GM23338 (cell line): ENCODE measurements around the gene FAM219A. TPM values are rescaled to one million over a fixed set of nuclear protein-coding genes. Genes with fewer than 3 reads are reported as not detected.

Experiments
- ATAC-seq: fragments of 200-7000 bp; cut with Tn5 transposase; 3 replicates; pipeline ENCODE4 v1.9.1; 2020
- DNase-seq: peaks from one replicate; pipeline ENCODE4 v3.0.0-alpha.2; 2015; ENCODE audit warnings: low spot score
- H2AFZ ChIP-seq: fragments of 200-600 bp; sonication (generic); 2 replicates; pipeline ENCODE4 v1.8.0; 2016; ENCODE audit warnings: antibody characterized with exemption, mild to moderate bottlenecking, moderate library complexity
- H3F3A ChIP-seq: fragments of 200-600 bp; sonication (generic); replicated peaks from 2 replicates; pipeline ENCODE4 v1.8.0; 2017; ENCODE audit warnings: antibody characterized with exemption, mixed run types, low read depth
- H3K27ac ChIP-seq: fragments of 200-600 bp; sonication (generic); 2 replicates; pipeline ENCODE4 v1.6.1; 2016; ENCODE audit warnings: low read depth
- H3K27me3 ChIP-seq: fragments of 200-600 bp; sonication (generic); 2 replicates; pipeline ENCODE4 v1.8.0; 2016; ENCODE audit warnings: mild to moderate bottlenecking, mixed run types, moderate library complexity; ENCODE audit not compliant: insufficient read depth
- H3K36me3 ChIP-seq: fragments of 200-600 bp; sonication (generic); 2 replicates; pipeline ENCODE4 v1.8.0; 2016; ENCODE audit warnings: mild to moderate bottlenecking; ENCODE audit not compliant: insufficient read depth
- H3K4me1 ChIP-seq: fragments of 200-600 bp; sonication (generic); 2 replicates; pipeline ENCODE4 v1.8.0; 2016; ENCODE audit warnings: mild to moderate bottlenecking, moderate library complexity; ENCODE audit not compliant: insufficient read depth
- H3K4me2 ChIP-seq: fragments of 200-600 bp; sonication (generic); 2 replicates; pipeline ENCODE4 v1.7.1; 2017; ENCODE audit warnings: mixed run types
- H3K4me3 ChIP-seq: fragments of 200-600 bp; sonication (generic); 2 replicates; pipeline ENCODE4 v1.6.1; 2016; ENCODE audit warnings: mixed run types
- H3K79me2 ChIP-seq: fragments of 200-600 bp; sonication (generic); replicated peaks from 2 replicates; pipeline ENCODE4 v1.8.0; 2017; ENCODE audit warnings: mild to moderate bottlenecking; ENCODE audit not compliant: insufficient read depth
- H3K9me2 ChIP-seq: fragments of 200-600 bp; sonication (generic); 2 replicates; pipeline ENCODE4 v1.8.0; 2017; ENCODE audit not compliant: insufficient read depth
- H4K20me1 ChIP-seq: fragments of 200-600 bp; sonication (generic); replicated peaks from 2 replicates; pipeline ENCODE4 v1.8.0; 2017; ENCODE audit warnings: mild to moderate bottlenecking; ENCODE audit not compliant: insufficient read depth
- H3K27ac Mint-ChIP-seq: 2 replicates; pipeline ENCODE4 v1.8.0; 2020; ENCODE audit warnings: inconsistent platforms, mild to moderate bottlenecking, moderate library complexity, mixed read lengths
- H3K27me3 Mint-ChIP-seq: 3 replicates; pipeline ENCODE4 v1.8.0; 2022; ENCODE audit warnings: low read depth, mild to moderate bottlenecking, moderate library complexity, mixed read lengths, inconsistent platforms; ENCODE audit not compliant: insufficient read depth, poor library complexity
- H3K36me3 Mint-ChIP-seq: 3 replicates; pipeline ENCODE4 v1.8.0; 2021; ENCODE audit warnings: low read depth, mild to moderate bottlenecking, inconsistent platforms, moderate library complexity, mixed read lengths
- H3K4me1 Mint-ChIP-seq: 3 replicates; pipeline ENCODE4 v1.8.0; 2020; ENCODE audit warnings: mild to moderate bottlenecking, inconsistent platforms, mixed read lengths
- H3K4me3 Mint-ChIP-seq: 3 replicates; pipeline ENCODE4 v1.8.0; 2021; ENCODE audit warnings: moderate library complexity, mild to moderate bottlenecking, inconsistent platforms, mixed read lengths
- H3K9me3 Mint-ChIP-seq: 3 replicates; pipeline ENCODE4 v1.8.0; 2020; ENCODE audit warnings: moderate library complexity, mild to moderate bottlenecking, inconsistent platforms, mixed read lengths
- CREB1 ChIP-seq: fragments of 250-450 bp; sonication (Bioruptor Pico); IDR thresholded peaks from 2 replicates; pipeline ENCODE4 v1.5.0; 2020; ENCODE audit warnings: low read depth, mild to moderate bottlenecking, moderate library complexity
- CTCF ChIP-seq, 2 experiments: fragments of 200-600 bp in 1 of 2; sonication (generic) in 1 of 2; conservative IDR thresholded peaks; 2 replicates each; pipeline versions ENCODE4 v1.5.1 to v1.6.1; 2016 to 2017; ENCODE audit warnings: antibody characterized with exemption in 2 of 2, low read depth in 2 of 2, mild to moderate bottlenecking in 2 of 2, moderate library complexity in 1 of 2
- ETS1 ChIP-seq: IDR thresholded peaks from 2 replicates; pipeline ENCODE4 v1.6.1; 2016; ENCODE audit warnings: antibody characterized with exemption
- EZH2 ChIP-seq: fragments of 200-600 bp; sonication (generic); IDR thresholded peaks from one replicate; pipeline ENCODE4 v1.8.0; 2017; ENCODE audit warnings: antibody characterized with exemption, mild to moderate bottlenecking, low read depth; ENCODE audit not compliant: unreplicated experiment
- EZH2phosphoT487 ChIP-seq: fragments of 200-600 bp; sonication (generic); IDR thresholded peaks from one replicate; pipeline ENCODE4 v1.8.1; 2018; ENCODE audit warnings: antibody characterized with exemption; ENCODE audit not compliant: unreplicated experiment
- JUNB ChIP-seq: IDR thresholded peaks from one replicate; pipeline ENCODE4 v1.6.1; 2016; ENCODE audit warnings: antibody characterized with exemption; ENCODE audit not compliant: unreplicated experiment
- NANOG ChIP-seq: IDR thresholded peaks from 2 replicates; pipeline ENCODE4 v1.6.1; 2016; ENCODE audit warnings: antibody characterized with exemption, borderline replicate concordance
- POLR2AphosphoS5 ChIP-seq: IDR thresholded peaks from 2 replicates; pipeline ENCODE4 v1.6.1; 2016; ENCODE audit warnings: antibody characterized with exemption, low read depth
- REST ChIP-seq: IDR thresholded peaks from one replicate; pipeline ENCODE4 v1.6.1; 2018; ENCODE audit warnings: antibody characterized with exemption; ENCODE audit not compliant: unreplicated experiment
- STAT1 ChIP-seq: IDR thresholded peaks from one replicate; pipeline ENCODE4 v1.6.1; 2016; ENCODE audit warnings: antibody characterized with exemption; ENCODE audit not compliant: unreplicated experiment
- ZNF114 ChIP-seq: fragments of 250-450 bp; sonication (Bioruptor Pico); IDR thresholded peaks from 2 replicates; pipeline ENCODE4 v1.5.0; 2020; ENCODE audit warnings: mild to moderate bottlenecking, moderate library complexity
- ZNF331 ChIP-seq: fragments of 250-450 bp; sonication (Bioruptor Pico); IDR thresholded peaks from 2 replicates; pipeline ENCODE4 v1.5.0; 2020; ENCODE audit warnings: low read depth, mild to moderate bottlenecking, moderate library complexity
- polyA plus RNA-seq: library from polyadenylated mRNA; unstranded; fragments of >200 nt; fragmentation: Nextera tagmentation; extraction: Ambion mirVana; gene quantifications from 2 replicates; pipeline ENCODE4 v1.2.1, GENCODE V29; 2016
- total RNA-seq: library from RNA; depleted of rRNA; stranded (reverse); fragments of >200 nt; shearing (Covaris generic); gene quantifications from 2 replicates; pipeline ENCODE4 v1.2.3, GENCODE V29; 2014
- TF ChIP-seq, protein P1 (sequence below): fragments of 250-450 bp; sonication (Bioruptor Pico); IDR thresholded peaks from 2 replicates; pipeline ENCODE4 v1.5.0; 2020; ENCODE audit warnings: mild to moderate bottlenecking, moderate library complexity

Gene FAM219A
- total and polyA plus RNA-seq, 2 experiments from 2014 or later, result 3.8 to 7.2 TPM

DNA sequence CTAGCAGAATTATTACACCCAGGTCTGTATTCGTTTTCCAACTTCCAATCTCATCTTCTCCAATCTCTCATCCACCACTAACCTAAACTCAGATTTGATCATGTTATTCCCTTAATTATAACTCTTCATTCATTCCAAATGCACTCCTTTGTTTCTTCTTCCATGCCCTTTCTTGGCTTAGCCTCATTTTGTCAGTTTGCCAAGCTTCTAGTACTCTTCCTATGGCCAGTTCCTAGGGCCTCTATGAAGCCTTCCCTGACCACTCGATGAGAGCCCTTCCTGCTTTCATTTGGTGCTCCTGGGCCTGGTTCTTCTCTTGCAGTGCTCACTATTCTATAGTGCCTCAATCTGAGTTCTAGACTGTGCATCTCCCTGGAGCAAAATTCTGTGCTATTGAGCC lies 5.8 kb downstream of the FAM219A start:
- peaks cover 10% of the 10 kb centered on the region for H3K27me3 Mint-ChIP-seq
- Histone ChIP-seq H3K27ac (no peak overlapping the region), H3K4me3 (no peak overlapping the region), H4K20me1 (peaks cover 2% of the 10 kb centered on the region), H3K79me2 (peaks cover 17% of the 10 kb centered on the region; the same call in 1 of the 2 replicates), H3K4me1 (peaks cover 12% of the 10 kb centered on the region), H3K9me2 (no peaks in the 10 kb centered on the region; the same call in 1 of the 2 replicates), H3K36me3 (no peaks in the 10 kb centered on the region), H2AFZ (no peak overlapping the region), H3K27me3 (peaks cover 17% of the 10 kb centered on the region), H3F3A (0 out of 2 replicates have a peak, but pooled peaks cover 5% of the 10 kb centered on the region), H3K4me2 (no peak overlapping the region)
- no peak for TF ChIP-seq CREB1
- no peak for TF ChIP-seq CTCF (conservative IDR thresholded peaks at IDR 0.05; ENCODE audit: low read depth in 2 of 2)
- TF ChIP-seq ETS1, result no peak
- TF ChIP-seq, protein P1, sequence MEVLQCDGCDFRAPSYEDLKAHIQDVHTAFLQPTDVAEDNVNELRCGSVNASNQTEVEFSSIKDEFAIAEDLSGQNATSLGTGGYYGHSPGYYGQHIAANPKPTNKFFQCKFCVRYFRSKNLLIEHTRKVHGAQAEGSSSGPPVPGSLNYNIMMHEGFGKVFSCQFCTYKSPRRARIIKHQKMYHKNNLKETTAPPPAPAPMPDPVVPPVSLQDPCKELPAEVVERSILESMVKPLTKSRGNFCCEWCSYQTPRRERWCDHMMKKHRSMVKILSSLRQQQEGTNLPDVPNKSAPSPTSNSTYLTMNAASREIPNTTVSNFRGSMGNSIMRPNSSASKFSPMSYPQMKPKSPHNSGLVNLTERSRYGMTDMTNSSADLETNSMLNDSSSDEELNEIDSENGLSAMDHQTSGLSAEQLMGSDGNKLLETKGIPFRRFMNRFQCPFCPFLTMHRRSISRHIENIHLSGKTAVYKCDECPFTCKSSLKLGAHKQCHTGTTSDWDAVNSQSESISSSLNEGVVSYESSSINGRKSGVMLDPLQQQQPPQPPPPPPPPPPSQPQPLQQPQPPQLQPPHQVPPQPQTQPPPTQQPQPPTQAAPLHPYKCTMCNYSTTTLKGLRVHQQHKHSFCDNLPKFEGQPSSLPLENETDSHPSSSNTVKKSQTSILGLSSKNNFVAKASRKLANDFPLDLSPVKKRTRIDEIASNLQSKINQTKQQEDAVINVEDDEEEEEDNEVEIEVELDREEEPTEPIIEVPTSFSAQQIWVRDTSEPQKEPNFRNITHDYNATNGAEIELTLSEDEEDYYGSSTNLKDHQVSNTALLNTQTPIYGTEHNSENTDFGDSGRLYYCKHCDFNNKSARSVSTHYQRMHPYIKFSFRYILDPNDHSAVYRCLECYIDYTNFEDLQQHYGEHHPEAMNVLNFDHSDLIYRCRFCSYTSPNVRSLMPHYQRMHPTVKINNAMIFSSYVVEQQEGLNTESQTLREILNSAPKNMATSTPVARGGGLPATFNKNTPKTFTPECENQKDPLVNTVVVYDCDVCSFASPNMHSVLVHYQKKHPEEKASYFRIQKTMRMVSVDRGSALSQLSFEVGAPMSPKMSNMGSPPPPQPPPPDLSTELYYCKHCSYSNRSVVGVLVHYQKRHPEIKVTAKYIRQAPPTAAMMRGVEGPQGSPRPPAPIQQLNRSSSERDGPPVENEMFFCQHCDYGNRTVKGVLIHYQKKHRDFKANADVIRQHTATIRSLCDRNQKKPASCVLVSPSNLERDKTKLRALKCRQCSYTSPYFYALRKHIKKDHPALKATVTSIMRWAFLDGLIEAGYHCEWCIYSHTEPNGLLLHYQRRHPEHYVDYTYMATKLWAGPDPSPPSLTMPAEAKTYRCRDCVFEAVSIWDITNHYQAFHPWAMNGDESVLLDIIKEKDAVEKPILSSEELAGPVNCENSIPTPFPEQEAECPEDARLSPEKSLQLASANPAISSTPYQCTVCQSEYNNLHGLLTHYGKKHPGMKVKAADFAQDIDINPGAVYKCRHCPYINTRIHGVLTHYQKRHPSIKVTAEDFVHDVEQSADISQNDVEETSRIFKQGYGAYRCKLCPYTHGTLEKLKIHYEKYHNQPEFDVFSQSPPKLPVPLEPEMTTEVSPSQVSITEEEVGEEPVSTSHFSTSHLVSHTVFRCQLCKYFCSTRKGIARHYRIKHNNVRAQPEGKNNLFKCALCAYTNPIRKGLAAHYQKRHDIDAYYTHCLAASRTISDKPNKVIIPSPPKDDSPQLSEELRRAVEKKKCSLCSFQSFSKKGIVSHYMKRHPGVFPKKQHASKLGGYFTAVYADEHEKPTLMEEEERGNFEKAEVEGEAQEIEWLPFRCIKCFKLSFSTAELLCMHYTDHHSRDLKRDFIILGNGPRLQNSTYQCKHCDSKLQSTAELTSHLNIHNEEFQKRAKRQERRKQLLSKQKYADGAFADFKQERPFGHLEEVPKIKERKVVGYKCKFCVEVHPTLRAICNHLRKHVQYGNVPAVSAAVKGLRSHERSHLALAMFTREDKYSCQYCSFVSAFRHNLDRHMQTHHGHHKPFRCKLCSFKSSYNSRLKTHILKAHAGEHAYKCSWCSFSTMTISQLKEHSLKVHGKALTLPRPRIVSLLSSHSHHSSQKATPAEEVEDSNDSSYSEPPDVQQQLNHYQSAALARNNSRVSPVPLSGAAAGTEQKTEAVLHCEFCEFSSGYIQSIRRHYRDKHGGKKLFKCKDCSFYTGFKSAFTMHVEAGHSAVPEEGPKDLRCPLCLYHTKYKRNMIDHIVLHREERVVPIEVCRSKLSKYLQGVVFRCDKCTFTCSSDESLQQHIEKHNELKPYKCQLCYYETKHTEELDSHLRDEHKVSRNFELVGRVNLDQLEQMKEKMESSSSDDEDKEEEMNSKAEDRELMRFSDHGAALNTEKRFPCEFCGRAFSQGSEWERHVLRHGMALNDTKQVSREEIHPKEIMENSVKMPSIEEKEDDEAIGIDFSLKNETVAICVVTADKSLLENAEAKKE (CRISPR knock-in tag), result no peak
- TF ChIP-seq REST, result no peak
- TF ChIP-seq ZNF331 (CRISPR knock-in tag), result no peak
- no peak for TF ChIP-seq EZH2phosphoT487
- TF ChIP-seq ZNF114, result no peak
- no peak for TF ChIP-seq EZH2
- TF ChIP-seq NANOG, result no peak
- no peak for TF ChIP-seq JUNB
- TF ChIP-seq POLR2AphosphoS5, result no peak
- no peak for TF ChIP-seq STAT1
- no peak for ATAC-seq
- no peak overlapping the region for H3K27ac Mint-ChIP-seq
- no peak for DNase-seq
- H3K9me3 Mint-ChIP-seq, result no peaks in the 10 kb centered on the region
- H3K4me3 Mint-ChIP-seq, result no peak overlapping the region
- H3K4me1 Mint-ChIP-seq, result peaks cover 30% of the 10 kb centered on the region
- H3K36me3 Mint-ChIP-seq, result no peaks in the 10 kb centered on the region
